Skeletal muscle tissue (tissue), 4 donors: ENCODE measurements around the gene FZD4. TPM values are rescaled to one million over a fixed set of nuclear protein-coding genes. Genes with fewer than 3 reads are reported as not detected.
"Not testable (repeated sequence)": the region's sequence is repeated elsewhere in the genome, so short reads cannot be mapped to it uniquely, and the experiment has no call there.

Experiments used
- H3K27ac ChIP-seq: one replicate; pipeline ENCODE4 v1.7.0; 2013; ENCODE audit warnings: mild to moderate bottlenecking, low read depth, low read length, inconsistent platforms
- H3K27me3 ChIP-seq, 3 donors: one replicate each; pipeline ENCODE4 v1.7.0; 2013; ENCODE audit warnings: low read length in 3 of 3; ENCODE audit not compliant: control insufficient read depth in 3 of 3, insufficient read depth in 3 of 3
- H3K36me3 ChIP-seq, 3 donors: one replicate each; pipeline ENCODE4 v1.7.0; 2013; ENCODE audit warnings: low read length in 3 of 3; ENCODE audit not compliant: control insufficient read depth in 3 of 3, insufficient read depth in 3 of 3
- H3K4me1 ChIP-seq, 3 donors: one replicate each; pipeline ENCODE4 v1.7.0; 2013; ENCODE audit warnings: low read length in 3 of 3, mild to moderate bottlenecking in 3 of 3; ENCODE audit not compliant: control insufficient read depth in 3 of 3, insufficient read depth in 3 of 3
- H3K4me3 ChIP-seq, 3 donors: one replicate each; pipeline ENCODE4 v1.7.0; 2013; ENCODE audit warnings: low read length in 3 of 3
- H3K9ac ChIP-seq, 3 donors: one replicate each; pipeline ENCODE4 v1.7.0; 2013; ENCODE audit warnings: low read length in 3 of 3, mild to moderate bottlenecking in 3 of 3, moderate library complexity in 2 of 3, low read depth in 1 of 3
- H3K9me3 ChIP-seq, 3 donors: one replicate each; pipeline ENCODE4 v1.7.0; 2013; ENCODE audit warnings: low read length in 3 of 3; ENCODE audit not compliant: control insufficient read depth in 3 of 3
- total RNA-seq: library from RNA; depleted of rRNA; stranded (reverse); fragments of >200 nt; gene quantifications from one replicate; pipeline ENCODE4 v1.2.3, GENCODE V29; 2014
- donor health status: Osteomylitis.

Gene FZD4
- 56.4 TPM for total RNA-seq

DNA sequence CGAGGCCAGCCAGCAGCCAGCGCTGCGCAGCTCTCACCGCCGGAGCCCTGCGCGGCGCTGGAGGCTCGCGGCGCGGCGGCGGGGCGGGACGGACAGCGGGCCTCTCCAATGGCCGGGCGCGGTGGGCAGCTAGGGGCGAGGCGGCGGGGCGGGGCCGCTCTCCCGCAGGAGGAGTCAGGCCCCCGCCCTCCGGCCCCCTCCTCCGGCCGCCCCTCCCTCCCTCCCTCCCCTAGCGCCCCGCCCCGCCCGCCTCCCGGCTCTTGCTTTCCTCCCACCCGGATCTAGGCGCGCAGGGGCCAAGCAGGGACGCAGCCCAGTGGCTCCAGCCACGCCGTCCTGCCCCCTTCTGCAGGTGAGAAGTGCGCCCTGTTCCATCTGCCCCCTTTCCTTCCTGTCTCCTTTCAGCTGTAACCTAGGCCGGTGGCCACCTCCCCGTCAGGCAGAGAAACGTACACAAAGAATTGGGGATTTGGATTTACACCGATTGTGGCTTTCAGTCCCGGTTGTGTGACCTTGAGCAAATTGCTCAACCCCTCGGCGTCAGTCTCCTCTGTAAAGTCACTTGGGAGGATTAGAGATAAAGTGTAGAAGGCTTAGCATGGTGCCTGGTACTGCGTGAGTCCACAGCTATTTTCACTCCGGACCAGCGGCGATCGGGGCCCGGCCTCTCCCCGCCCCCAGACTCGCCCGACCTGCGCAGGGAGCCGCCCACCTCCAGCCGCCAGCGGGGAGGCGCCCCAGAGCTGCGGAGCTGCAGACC, at the start of gene FZD4:
Gene FZD4, minus strand, starts transcription at position 35 of the 760 bp plus-strand sequence. CDS start 310 bp downstream, outside the sequence.
- Histone ChIP-seq H3K4me3 (peak within 1 kb of the TSS; percentile 90 to 93 (median 92)), H3K27me3 (no peaks in the 10 kb centered on the region), H3K36me3 (peaks cover 10 to 16% (median 15%) of the 10 kb centered on the region in 3 donors), H3K27ac (peak within 1 kb of the TSS; percentile 80), H3K4me1 (peaks cover 28 to 39% (median 38%) of the 10 kb centered on the region in 3 donors), H3K9me3 (no peaks in the 10 kb centered on the region), H3K9ac (peak within 1 kb of the TSS; percentile 81 to 95 (median 90))

DNA sequence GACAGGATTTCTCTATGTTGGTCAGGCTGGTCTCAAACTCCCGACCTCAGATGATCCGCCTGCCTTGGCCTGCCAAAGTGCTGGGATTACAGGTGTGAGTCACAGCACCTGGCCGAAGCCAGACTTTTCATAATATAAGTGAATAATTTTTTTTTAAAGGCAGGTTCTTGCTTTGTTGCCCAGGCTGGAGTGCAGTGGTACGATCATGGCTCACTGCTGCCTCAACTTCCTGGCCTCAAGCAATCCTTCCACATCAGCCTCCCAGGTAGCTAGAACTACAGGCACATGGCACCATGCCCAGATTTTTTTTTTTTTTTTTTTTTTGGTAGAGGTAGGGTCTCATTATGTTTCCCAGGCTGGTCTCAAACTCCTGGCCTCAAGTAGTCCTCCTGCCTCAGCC, 49.1 kb upstream of the FZD4 start:
- not testable (repeated sequence) for H3K4me1 ChIP-seq, H3K9me3 ChIP-seq, H3K4me3 ChIP-seq, H3K27me3 ChIP-seq, H3K9ac ChIP-seq, H3K36me3 ChIP-seq, H3K27ac ChIP-seq

GRCh38 chr11:87002918-87003317, 47.7 kb upstream of the FZD4 start:
- Histone ChIP-seq H3K9ac (no peak overlapping the region), H3K27me3 (no peaks in the 10 kb centered on the region), H3K36me3 (no peaks in the 10 kb centered on the region), H3K4me1 (no peaks in the 10 kb centered on the region), H3K9me3 (no peaks in the 10 kb centered on the region), H3K4me3 (no peak overlapping the region), H3K27ac (no peak overlapping the region)

DNA sequence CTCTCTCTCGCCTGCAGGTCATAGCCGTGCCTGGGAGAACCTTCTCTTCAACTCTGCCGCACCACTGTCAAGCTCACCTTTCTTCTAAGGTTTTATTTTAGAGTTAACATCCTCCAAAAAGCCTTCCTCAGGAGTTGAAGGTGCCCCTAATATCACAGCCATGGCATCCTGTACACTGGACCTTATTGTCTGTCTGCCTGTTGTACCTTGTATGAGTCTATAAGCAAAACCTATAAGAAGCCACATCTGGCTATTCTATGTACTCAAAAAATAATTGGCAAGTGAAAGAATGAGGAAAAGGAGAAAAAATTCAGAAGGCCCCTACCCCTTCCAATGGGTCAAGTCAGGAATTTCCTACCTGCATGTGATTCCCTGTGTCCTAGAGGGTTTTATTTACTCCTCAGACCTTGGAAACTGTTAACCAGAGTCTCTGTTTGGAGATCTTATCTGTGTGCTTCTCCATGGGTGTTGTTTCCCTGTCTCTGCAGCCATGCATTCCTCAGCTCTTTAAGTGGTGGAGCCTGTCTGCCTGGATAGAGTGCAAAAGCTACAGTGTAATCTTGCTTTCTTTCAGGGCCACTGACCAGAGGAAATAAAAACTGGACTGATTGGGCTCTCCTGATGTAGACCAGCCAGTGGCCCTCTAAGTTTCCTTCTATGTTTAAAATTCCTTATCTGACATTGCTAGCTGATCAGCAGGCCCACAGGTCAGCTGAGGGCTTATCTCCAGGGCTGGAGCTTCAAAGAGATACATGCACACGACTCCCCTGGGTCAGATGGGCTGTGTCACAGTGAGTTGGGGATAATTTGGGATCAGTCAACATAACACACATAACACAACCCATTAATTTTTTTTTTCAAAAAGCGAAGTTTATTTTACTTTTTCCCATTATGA, 44.9 kb upstream of the FZD4 start:
- Histone ChIP-seq H3K9ac (no peak overlapping the region), H3K4me1 (no peaks in the 10 kb centered on the region), H3K27me3 (no peaks in the 10 kb centered on the region), H3K9me3 (no peaks in the 10 kb centered on the region), H3K36me3 (no peaks in the 10 kb centered on the region), H3K27ac (no peak overlapping the region), H3K4me3 (no peak overlapping the region)

GRCh38 chr11:86999388-86999787, 44.2 kb upstream of the FZD4 start:
- Histone ChIP-seq H3K27me3 (no peaks in the 10 kb centered on the region), H3K27ac (no peak overlapping the region), H3K4me1 (no peaks in the 10 kb centered on the region), H3K4me3 (no peak overlapping the region), H3K9ac (no peak overlapping the region), H3K9me3 (no peaks in the 10 kb centered on the region), H3K36me3 (no peaks in the 10 kb centered on the region)

- Histone ChIP-seq H3K9ac (no peak overlapping the region), H3K4me1 (no peaks in the 10 kb centered on the region), H3K36me3 (no peaks in the 10 kb centered on the region), H3K4me3 (no peak overlapping the region), H3K9me3 (no peaks in the 10 kb centered on the region), H3K27ac (no peak overlapping the region), H3K27me3 (no peaks in the 10 kb centered on the region)
These were observed 41.9 kb upstream of the FZD4 start for GRCh38 chr11:86996953-86997570.

DNA sequence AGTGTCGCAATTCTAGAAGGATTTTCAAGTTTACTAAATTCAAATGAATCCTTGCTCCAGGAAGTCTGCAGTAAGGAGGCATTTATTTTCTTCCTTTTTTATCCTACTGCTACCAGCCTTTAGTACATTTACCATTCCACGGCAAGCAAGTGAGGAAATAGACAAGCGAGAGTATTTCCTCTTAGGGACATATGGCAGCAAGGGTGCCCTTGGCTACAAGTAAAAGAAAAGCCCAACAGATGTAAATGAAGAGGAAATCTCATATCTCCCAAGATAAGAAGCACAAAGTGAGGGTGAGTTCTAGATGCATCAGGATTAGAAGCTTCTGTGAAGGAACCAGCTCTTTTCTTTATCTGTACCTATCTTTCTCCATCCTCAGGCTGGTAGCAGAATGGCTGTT, 37.8 kb upstream of the FZD4 start:
- H3K36me3 ChIP-seq, result no peaks in the 10 kb centered on the region
- H3K9me3 ChIP-seq, result no peaks in the 10 kb centered on the region
- H3K4me1 ChIP-seq, result peaks cover 0 to 12% (median 5%) of the 10 kb centered on the region in 3 donors
- no peak overlapping the region for H3K9ac ChIP-seq
- H3K27me3 ChIP-seq, result no peaks in the 10 kb centered on the region
- no peak overlapping the region for H3K4me3 ChIP-seq
- H3K27ac ChIP-seq, result no peak overlapping the region

GRCh38 chr11:86992340-86992739, 37.1 kb upstream of the FZD4 start:
- not testable (repeated sequence) for H3K27me3 ChIP-seq, H3K9me3 ChIP-seq, H3K9ac ChIP-seq, H3K27ac ChIP-seq, H3K4me3 ChIP-seq, H3K36me3 ChIP-seq
- peaks cover 0 to 12% (median 5%) of the 10 kb centered on the region in 3 donors for H3K4me1 ChIP-seq

- no peak overlapping the region for H3K27ac ChIP-seq
- no peak overlapping the region for H3K4me3 ChIP-seq
- H3K27me3 ChIP-seq, result no peaks in the 10 kb centered on the region
- no peaks in the 10 kb centered on the region for H3K9me3 ChIP-seq
- H3K4me1 ChIP-seq, result peaks cover 0 to 12% (median 5%) of the 10 kb centered on the region in 3 donors
- no peak overlapping the region for H3K9ac ChIP-seq
- H3K36me3 ChIP-seq, result no peaks in the 10 kb centered on the region
These were observed 36.1 kb upstream of the FZD4 start for GRCh38 chr11:86991341-86991740.

- Histone ChIP-seq H3K4me3 (no peak overlapping the region), H3K27ac (no peak overlapping the region), H3K27me3 (no peaks in the 10 kb centered on the region), H3K9ac (no peak overlapping the region), H3K36me3 (no peaks in the 10 kb centered on the region), H3K4me1 (peaks cover 0 to 12% (median 5%) of the 10 kb centered on the region in 3 donors), H3K9me3 (no peaks in the 10 kb centered on the region)
These were observed 35.3 kb upstream of the FZD4 start for GRCh38 chr11:86990515-86990914.
